NCI-H1436 (cell line): ENCODE data around the gene TRMT61B.

ENCODE experiments used
- DNase-seq: peaks from one replicate; lab custom pipeline; 2025; lab: John Stamatoyannopoulos, UW

The TRMT61B gene

DNA sequence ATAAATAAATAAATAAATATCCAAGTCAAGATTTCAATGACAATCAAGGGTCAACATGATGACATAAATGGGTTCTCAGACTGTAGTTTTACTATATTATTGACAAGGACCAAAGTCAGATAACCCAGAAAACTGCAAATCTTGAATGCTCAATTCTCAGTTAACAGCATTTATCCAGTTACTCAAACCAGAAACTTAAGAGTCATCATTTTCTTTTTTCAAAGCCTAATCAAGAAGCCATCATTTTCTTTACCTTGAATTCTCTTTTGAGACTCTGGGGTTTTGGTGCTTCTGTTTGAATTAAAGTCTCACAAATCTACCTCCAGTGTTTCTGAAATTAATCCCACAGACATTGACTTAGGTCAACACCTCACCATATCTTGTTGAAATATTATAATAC lies 14.1 kb downstream of the TRMT61B start:
- no peak for DNase-seq

DNA sequence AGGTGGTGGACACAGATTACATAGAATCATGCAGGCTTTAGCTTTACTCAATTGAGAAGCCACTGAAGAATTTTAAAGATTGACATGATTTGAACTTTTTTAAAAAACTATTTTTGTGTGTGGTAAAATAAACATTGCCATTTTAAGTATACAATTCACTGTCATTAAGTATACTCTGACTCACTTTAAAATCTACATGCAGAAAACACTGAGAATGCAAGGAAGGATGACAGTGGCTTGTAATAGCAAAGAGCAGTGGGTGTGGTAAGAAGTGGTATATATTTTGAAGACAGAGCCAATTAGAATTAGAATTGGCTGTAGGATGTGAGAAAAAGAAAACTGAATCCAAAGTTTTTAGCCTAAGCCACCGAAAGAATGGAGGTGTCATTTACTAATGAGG lies 14.9 kb downstream of the TRMT61B start:
- DNase-seq, result no peak

DNA sequence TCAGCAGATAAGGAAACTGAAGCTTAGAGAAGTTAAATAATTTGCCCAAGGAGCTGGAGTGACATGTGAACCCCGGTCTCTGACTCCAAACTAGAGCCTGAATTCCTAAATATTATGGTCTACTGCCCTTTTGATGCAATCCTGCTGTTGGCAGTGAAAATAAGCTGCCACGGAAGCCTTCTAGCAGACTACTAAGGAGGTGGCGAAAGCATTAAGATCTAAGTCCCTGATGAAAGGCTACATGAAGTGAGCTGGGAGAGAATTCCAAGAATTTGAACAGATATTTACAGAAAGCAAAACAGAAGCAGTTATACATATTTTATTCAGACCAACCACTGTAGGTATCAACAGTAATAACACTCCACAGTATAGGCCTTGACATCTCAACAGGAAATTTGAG lies 28.1 kb downstream of the TRMT61B start:
- no peak for DNase-seq

DNA sequence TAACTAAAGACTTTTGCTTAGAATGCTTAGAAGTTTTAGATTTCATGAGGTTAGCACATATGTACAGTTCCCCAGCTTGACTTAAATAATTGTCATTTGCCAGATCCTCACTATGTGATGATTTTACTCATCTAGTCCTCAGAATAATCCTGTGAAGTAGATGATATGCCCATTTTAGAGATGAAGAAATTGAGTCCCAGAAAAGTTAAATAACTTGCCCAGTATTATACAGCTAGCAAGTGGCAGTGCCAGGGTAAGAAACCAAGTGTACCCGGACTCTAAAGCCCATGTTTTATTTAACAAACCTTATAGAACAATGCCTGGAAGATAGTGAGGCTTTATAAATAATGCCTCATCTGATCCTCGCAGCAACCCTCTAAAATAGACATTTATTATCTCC lies 31.1 kb downstream of the TRMT61B start:
- no peak for DNase-seq

DNA sequence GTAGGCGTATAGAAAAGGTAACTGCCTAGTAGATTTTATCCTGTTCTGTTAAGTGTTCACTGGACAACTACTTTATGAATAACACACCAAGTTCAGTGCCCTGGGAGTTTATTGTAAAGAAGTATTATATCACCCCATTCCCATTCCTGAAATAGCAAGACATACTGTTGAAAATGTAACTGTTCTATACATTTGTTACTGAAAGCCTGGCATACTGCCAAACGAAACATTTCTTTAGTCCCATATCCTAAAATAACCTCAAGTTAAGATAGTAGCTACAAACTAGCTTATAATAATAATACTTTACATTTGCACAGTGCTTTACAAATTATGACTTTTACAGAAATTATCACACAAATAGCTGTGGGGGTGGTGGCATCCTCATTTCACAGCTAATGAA lies 34.3 kb downstream of the TRMT61B start:
- no peak for DNase-seq

DNA sequence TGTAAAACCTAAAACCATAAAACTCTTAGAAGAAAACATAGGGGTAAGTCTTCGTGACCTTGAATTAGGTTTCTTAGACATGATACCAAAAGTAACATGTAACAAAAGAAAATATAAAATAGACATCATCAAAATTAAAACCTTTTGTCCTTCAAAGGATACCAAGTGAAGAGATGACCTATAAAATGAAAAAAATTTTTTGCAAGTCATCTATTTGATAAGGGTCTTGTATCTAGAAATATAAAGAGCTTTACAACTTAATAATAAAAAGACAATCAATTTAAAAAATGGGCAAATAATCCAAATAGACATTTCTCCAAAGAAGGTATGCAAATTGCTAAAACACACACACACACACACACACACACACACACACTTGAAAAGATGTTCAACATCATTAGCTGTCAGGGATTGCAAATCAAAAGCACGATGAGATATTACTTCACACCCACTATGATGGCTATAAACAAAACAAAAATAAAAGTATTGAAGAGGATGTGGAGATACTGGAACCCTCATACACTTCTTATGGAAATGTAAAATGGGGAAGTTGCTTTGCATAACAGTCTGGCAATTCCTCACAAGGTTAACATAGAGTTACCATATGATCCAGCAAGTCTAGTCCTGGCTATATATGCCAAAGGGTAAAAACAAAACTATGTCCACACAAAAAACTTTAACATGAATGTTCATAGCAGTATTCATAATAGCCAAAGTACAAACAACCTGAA lies 36.2 kb downstream of the TRMT61B start:
- no peak for DNase-seq

DNA sequence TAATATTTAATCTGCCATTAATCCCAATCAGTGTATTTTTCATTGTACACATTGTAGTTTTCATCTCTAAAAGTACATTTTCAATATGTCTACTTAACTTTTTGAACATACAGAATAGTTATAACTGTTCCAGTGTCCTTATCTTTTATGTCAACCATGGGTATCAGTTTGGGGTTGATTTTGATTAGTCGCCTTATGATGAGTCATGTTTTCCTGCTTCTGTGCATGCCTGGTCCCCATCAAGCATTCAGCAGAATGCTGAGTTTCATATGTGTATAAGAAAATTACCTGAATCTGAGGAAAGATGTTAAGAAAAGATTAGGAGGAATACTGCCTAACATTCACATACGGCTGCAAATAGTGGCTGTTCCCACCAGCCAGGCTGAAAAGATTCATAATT lies 41.7 kb downstream of the TRMT61B start:
- DNase-seq, result no peak

DNA sequence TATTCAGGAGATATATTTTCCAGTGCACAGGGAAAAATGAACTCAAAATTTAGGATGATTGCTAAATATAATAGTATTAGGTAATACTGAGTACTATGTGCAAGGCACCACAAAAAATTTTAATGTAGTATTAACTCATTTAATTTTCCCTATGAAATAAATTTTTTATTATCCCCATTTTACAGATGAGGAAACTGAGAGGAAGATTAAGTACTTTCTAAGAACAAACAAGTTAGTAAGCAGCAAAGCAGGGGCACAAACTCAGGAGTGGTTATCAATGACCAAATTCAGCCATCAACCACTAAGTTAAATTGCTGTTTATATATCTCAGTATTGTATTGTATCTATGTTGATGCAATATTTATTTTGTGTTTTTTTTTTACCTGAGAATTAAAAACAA lies 45.2 kb downstream of the TRMT61B start:
- DNase-seq, result no peak

DNA sequence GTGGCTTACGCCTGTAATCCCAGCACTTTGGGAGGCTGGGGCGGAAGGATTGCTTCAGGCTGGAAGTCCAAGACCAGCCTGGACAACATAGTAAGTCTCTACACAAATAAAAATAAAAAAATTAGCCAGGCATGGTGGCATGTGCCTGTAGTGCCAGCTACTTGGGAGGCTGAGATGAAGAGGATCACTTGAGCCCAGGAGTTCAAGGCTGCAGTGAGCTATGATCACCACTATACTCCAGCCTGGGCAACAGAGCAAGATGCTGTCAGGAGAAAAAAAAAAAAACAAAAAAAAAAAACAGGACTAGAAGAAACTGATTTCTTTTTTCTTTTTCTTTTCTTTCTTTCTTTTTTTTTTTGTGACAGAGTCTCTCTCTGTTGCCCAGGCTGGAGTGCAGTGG lies 45.9 kb downstream of the TRMT61B start:
- no peak for DNase-seq

DNA sequence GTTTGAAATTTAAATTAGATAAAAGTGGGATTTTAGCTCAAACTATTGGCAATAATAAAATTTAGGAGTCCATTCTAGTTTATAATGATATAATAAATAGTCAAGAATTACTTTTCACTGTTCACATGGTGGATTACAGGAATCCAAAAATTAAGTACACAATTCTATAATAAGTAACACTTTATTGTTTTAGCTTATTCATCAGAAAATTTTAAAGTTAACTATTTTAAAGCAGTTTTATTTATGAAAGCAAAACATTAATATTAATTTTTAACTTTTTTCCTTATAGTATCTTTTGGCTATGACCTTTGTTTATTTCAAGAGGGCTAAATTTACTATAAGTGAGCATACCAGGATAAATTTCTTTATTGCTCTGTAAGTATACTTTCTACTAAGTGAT lies 48.1 kb downstream of the TRMT61B start:
- DNase-seq, result no peak

DNA sequence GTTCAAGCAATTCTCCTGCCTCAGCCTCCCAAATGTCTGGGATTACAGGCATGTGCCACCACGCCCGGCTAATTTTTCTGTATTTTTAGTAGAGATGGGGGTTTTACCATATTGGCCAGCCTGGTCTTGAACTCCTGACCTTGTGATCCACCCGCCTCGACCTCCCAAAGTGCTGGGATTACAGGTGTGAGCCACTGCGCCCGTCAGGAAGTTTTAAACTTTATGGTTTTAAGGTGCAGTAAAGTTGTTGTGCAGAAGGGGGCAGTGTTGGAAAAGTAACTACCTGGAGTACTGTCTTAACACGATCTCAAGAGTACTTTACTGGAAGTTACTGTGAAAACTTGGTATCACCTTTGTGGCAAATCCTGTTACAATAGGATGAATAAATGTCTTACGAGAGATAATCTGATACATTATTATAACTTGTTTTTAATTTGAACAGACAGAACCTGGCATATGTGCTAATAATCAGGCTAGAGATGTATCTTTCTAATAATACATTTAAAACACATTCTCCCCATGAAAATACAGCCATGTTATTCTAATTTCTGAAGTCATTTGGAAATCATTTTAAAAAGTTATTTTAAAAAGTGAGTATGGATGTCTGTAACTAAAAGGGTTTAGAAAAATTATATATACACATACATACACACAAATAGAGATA lies 48.7 kb downstream of the TRMT61B start:
- peak; percentile 52 for DNase-seq

DNA sequence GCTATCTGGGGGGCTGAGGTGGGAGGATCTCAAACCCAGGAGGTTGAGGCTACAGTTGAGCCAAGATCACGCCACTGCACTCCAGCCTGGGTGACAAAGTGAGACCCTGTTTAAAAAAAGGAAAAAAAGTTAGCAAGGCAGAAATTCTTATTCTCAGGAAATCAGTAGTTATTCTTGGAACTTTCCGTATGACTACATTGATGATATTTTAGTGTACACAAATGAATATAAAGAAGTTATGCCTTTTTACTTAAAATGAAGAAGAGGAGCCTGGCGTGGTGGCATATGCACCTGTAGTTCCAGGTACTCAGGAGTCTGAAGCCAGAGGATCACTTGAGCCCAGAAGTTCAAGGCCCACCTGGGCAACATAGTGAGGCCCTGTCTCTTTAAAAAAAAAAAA lies 52.1 kb downstream of the TRMT61B start:
- DNase-seq, result no peak

DNA sequence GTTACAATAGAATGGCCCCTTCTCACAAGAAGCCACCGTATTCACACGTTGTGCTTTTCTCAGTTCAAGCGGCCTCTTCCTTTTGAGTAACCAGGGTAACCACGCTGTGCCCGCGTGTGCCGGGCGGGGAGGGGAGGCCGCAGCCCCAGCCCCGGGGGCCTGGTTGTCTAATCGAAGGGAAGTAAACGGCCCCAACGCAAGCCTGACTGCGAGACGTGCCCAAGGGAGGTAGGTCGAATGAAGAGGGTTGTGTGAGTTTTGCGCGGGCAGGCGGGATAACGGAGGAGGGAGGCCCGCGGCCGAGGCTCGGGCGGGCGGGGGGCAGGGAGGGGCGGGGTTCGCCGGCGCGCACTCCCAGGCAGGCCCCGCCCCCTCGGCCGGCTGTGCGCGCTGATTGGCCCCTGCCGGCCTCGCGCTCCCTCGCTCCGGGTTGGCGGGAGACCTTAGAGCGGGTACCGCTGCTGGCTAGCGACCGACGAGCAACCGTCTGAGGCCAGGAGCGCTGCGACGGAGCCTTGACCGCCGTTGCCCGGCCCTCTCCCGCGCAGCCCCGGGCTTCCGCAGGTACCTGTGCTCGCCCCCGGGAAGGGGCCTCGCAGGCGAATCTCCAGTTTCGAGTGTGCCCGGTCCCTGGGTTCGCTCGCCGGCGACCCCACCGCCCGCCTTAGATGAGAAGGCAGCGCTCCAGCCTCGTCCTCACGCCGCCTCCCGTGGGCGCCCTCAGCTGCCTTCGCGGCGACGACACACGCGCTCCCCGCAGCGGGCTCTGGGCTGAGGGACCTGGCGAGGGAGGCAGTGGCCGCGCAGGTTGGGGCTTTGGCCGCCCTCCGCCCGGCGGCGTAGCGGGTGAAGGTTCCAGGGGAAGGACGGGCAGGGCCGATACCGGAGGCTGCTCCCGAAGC lies 59.5 kb downstream of the TRMT61B start, which contains the start of gene SPDYA:
TSS of gene SPDYA (plus strand) at position 451 of the 902 bp plus-strand sequence. CDS start 5,181 bp downstream, outside the sequence.
- DNase-seq, result no peak

DNA sequence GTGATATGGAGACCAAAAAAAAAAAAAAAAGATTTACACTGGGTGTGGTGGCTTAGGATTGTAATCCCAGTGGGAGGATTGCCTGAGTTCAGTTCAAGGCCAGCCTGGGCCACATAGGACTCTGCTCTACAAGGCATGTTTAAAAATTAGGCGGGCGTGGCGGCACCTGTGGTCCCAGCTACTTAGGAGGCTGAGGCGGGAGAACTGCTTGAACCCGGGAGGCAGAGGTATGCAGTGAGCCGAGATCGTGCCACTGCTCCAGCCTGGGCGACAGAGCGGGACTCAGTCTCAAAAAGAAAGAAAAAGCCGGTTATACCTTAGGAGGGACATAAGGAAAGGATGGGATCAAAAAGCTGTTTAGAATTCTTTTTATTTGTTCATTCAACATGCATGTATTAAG lies 60.2 kb downstream of the TRMT61B start:
- DNase-seq, result no peak

DNA sequence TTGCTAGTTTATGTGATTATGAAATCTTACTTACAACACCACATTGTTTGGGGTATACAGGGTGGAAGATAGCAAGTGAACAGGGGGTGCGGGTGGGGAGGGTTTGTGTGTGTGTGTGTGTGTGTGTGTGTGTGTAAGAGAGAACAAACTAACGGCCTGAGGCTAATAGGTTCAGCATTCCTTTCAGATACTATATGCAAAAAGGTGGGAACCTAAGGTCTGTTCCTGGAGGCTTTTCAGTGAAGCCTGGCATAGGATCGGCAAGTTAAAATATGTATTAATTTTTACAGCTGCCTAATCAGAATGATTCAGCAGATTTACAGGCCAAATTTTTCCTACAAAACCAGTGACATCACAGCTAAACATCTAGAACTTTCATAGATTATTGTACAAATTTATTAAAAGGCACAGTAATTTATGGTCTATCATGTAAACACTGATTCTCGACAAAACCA lies 67.1 kb downstream of the TRMT61B start:
- DNase-seq, result no peak

DNA sequence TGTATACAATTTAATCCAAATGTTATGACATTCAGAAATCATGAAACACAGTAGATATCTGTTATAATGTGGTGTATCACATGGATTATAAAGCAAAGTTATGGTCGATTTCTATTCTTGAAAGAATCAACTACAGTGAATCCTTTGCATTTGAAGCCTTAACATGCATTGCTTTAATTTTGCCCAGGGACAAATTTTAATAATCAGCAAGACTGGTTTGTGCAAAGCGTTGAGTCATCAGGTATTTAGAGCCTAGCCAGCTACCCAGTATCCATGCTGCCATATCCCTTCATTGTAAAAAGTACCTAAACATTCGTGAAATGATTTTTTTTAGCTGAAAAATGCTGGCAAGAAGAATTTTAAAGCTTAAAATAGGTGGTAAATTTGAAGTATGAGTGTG lies 68.4 kb downstream of the TRMT61B start:
- DNase-seq, result no peak
